Nephron (organoid): ENCODE measurements around the gene PDHX.

Experiments
- H3K27ac Mint-ChIP-seq, 3 experiments: 2 replicates each; pipeline ENCODE4 v1.8.0; 2020; ENCODE audit warnings: mixed read lengths in 3 of 3, mild to moderate bottlenecking in 2 of 3, moderate library complexity in 1 of 3
- H3K27me3 Mint-ChIP-seq: 2 replicates; pipeline ENCODE4 v1.8.0; 2021; ENCODE audit warnings: low read depth, mild to moderate bottlenecking, moderate library complexity, mixed read lengths
- H3K36me3 Mint-ChIP-seq: 2 replicates; pipeline ENCODE4 v1.8.0; 2020; ENCODE audit warnings: low read depth, mixed read lengths
- H3K4me1 Mint-ChIP-seq: 2 replicates; pipeline ENCODE4 v1.8.0; 2020; ENCODE audit warnings: mixed read lengths
- H3K4me3 Mint-ChIP-seq, 3 experiments: 2 replicates each; pipeline ENCODE4 v1.8.0; 2020; ENCODE audit warnings: mild to moderate bottlenecking in 3 of 3, mixed read lengths in 3 of 3, moderate library complexity in 2 of 3
- H3K9me3 Mint-ChIP-seq: 2 replicates; pipeline ENCODE4 v1.8.0; 2020; ENCODE audit warnings: mixed read lengths
- TF ChIP-seq, protein P1 (sequence below), 3 experiments: fragments of 200-600 bp; sonication (generic); IDR thresholded peaks; one replicate each; pipeline ENCODE4 v1.5.0; 2021; ENCODE audit warnings: antibody characterized with exemption in 3 of 3; ENCODE audit not compliant: unreplicated experiment in 3 of 3

PDHX gene

GRCh38 chr11:35035894-35036408 is 119.5 kb downstream of the PDHX start:
- Mint-ChIP-seq H3K27me3 (peaks cover 4% of the 10 kb centered on the region), H3K4me3 (no peak overlapping the region), H3K9me3 (no peaks in the 10 kb centered on the region), H3K27ac (no peak overlapping the region), H3K36me3 (no peaks in the 10 kb centered on the region), H3K4me1 (no peaks in the 10 kb centered on the region)
- TF ChIP-seq, protein P1, sequence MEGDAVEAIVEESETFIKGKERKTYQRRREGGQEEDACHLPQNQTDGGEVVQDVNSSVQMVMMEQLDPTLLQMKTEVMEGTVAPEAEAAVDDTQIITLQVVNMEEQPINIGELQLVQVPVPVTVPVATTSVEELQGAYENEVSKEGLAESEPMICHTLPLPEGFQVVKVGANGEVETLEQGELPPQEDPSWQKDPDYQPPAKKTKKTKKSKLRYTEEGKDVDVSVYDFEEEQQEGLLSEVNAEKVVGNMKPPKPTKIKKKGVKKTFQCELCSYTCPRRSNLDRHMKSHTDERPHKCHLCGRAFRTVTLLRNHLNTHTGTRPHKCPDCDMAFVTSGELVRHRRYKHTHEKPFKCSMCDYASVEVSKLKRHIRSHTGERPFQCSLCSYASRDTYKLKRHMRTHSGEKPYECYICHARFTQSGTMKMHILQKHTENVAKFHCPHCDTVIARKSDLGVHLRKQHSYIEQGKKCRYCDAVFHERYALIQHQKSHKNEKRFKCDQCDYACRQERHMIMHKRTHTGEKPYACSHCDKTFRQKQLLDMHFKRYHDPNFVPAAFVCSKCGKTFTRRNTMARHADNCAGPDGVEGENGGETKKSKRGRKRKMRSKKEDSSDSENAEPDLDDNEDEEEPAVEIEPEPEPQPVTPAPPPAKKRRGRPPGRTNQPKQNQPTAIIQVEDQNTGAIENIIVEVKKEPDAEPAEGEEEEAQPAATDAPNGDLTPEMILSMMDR (IDR thresholded peaks at IDR 0.05; ENCODE audit: unreplicated experiment in 3 of 3): no peak

- no peaks in the 10 kb centered on the region for H3K9me3 Mint-ChIP-seq
- no peaks in the 10 kb centered on the region for H3K4me1 Mint-ChIP-seq
- no peaks in the 10 kb centered on the region for H3K36me3 Mint-ChIP-seq
- no peak overlapping the region for H3K4me3 Mint-ChIP-seq
- no peak overlapping the region for H3K27ac Mint-ChIP-seq
- H3K27me3 Mint-ChIP-seq: peaks cover 4% of the 10 kb centered on the region
- TF ChIP-seq, protein P1 (IDR thresholded peaks at IDR 0.05; ENCODE audit: unreplicated experiment in 3 of 3): no peak
These were observed 120.2 kb downstream of the PDHX start for GRCh38 chr11:35036639-35037038.

DNA sequence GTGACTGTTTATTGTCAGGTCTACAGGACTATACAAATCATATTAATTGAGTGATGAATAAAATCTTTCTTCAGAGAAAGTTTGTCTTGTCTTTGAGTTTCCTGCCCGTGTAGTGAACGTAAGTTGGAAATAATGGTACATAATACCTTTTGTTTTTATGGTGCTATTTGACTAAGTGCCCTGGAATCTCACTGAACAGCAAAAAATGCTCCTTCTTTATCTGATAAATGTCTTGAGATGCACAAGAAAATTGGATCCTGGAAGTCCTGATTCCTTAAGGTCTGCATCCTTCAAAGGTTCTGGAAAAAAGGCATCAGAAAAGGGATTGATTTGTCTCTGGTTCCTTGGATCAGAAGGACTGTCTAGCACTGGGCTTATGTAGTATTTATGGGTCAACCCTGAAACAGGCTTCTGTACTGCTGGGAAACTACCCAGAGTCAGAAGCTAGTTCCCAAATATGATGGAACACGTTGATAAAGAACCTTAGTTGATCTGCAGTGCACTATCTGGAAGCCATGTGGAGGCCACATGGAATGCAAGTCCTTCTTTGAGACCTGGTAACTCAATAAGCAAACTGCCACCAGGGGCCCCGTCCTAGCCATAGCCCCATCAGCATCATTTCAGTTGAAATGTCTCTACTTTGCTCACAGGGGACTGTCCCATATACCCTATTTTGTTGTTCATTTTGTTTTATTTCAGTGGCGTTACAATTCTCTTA is 122.0 kb downstream of the PDHX start:
- peaks cover 14% of the 10 kb centered on the region for H3K4me1 Mint-ChIP-seq
- H3K36me3 Mint-ChIP-seq: no peaks in the 10 kb centered on the region
- no peak overlapping the region for H3K27ac Mint-ChIP-seq

DNA sequence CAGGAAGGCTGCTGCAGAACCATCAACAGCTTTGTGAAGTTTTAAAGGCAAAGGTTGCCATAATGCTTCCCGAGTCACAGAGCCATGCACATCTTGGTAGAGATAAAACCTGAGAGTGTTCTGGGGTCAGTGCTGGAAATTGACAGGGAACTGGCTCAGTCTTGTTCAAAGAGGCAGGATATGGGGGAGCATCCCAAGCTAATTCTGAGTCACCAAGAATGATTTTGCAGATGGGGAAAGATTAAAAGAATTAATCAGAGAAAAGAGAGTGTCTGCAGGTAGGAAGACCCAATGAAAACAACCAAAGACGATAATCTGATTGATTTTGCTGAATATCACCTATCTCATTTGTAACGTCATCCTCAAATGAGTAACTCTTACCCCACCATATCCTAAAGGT is 122.7 kb downstream of the PDHX start:
- H3K27ac Mint-ChIP-seq: no peak overlapping the region

More for the DNA sequence above, 122.0 kb downstream of the PDHX start:
- H3K27me3 Mint-ChIP-seq: peaks cover 4% of the 10 kb centered on the region
- TF ChIP-seq, protein P1 (IDR thresholded peaks at IDR 0.05; ENCODE audit: unreplicated experiment in 3 of 3): no peak
- no peak overlapping the region for H3K4me3 Mint-ChIP-seq
- H3K9me3 Mint-ChIP-seq: no peaks in the 10 kb centered on the region

DNA sequence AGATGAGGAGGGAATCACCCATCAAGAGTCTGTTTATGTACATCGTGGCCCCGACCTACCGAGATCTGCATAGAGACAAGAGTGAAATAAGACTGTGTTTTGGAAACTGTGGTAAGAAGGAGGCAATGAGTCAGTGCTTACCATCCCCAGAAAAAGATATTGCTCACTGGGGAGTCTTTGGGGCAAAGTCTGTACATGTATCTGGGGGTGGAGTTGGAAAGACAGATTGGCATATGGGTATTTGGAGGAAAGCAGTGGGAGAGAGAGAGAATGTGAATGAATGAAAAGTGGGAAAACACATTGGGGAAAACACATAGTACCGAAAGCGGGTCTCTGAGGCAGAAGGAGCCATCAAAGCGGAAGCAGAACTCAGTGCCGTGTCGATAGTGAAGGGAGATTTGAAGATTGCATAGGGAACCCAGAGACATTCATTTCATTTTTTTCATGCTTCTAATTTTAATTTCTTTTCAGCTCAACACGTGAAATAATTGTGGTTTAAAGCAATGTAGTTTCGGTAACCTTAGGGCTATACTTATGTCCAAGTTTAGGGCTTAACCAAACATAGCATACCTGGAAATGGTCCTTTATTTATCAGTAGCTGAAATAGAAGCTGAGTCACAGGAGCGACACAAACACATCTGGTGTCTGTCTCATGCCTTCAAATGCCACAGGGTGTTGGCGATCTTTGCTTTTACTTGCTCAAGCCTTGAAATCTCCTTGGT is 124.0 kb downstream of the PDHX start:
- TF ChIP-seq, protein P1 (IDR thresholded peaks at IDR 0.05; ENCODE audit: unreplicated experiment in 3 of 3): no peak

More for the DNA sequence above, 122.7 kb downstream of the PDHX start:
- Mint-ChIP-seq H3K4me1 (peaks cover 17% of the 10 kb centered on the region), H3K36me3 (no peaks in the 10 kb centered on the region), H3K4me3 (no peak overlapping the region), H3K27me3 (peaks cover 4% of the 10 kb centered on the region), H3K9me3 (no peaks in the 10 kb centered on the region)
- TF ChIP-seq, protein P1 (IDR thresholded peaks at IDR 0.05; ENCODE audit: unreplicated experiment in 3 of 3): no peak

More for the DNA sequence above, 124.0 kb downstream of the PDHX start:
- H3K36me3 Mint-ChIP-seq: no peaks in the 10 kb centered on the region
- peaks cover 17% of the 10 kb centered on the region for H3K4me1 Mint-ChIP-seq
- H3K4me3 Mint-ChIP-seq: no peak overlapping the region
- H3K9me3 Mint-ChIP-seq: no peaks in the 10 kb centered on the region
- H3K27ac Mint-ChIP-seq: no peak overlapping the region
- H3K27me3 Mint-ChIP-seq: peaks cover 4% of the 10 kb centered on the region
